ENCODE results near the gene MAGI3. TPM values are rescaled to one million over a fixed set of nuclear protein-coding genes. Genes with fewer than 3 reads are reported as not detected.

Gene MAGI3
- total and polyA plus RNA-seq, 8 donors, result 27.4 to 62.2 (median 36.3) TPM

DNA sequence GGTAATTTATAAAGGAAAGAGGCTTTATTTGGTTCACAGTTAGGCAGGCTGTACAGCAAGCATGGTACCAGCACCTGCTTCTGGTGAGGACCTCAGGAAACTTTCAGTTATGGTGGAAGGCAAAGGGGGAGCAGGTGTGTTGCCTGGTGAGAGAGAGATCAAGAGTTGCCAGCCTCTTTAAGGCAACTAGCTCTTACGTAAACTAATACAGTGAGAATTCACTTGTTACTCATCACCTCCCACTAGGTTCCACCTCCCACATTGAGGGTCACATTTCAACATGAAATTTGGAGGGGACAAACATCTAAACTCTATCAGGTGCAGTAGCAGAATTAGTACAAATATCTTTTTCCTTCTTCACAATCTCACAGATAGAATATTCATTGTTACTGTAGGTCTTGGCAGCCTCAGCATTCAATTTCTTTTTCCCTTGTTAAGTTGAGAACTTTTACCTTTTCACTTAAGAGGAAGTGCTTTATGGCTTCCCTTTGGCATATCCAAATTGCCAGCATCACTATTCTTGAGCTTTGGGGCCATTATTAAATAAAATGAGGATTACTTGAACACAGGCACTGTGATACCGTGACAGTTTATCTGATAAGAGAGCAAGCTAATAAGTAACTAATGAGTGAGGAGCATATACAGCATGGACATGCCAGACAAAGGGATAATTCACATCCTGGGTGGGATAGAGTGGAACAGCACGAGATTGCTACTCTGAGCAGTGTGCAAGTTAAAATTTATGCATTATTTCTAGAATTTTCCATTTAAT, 48.4 kb downstream of the MAGI3 start:
- H3K4me1 ChIP-seq, result peaks cover 0 to 14% of the 10 kb centered on the region in 2 donors
- H3K4me3 ChIP-seq, result no peak overlapping the region
- TF ChIP-seq, protein P1, sequence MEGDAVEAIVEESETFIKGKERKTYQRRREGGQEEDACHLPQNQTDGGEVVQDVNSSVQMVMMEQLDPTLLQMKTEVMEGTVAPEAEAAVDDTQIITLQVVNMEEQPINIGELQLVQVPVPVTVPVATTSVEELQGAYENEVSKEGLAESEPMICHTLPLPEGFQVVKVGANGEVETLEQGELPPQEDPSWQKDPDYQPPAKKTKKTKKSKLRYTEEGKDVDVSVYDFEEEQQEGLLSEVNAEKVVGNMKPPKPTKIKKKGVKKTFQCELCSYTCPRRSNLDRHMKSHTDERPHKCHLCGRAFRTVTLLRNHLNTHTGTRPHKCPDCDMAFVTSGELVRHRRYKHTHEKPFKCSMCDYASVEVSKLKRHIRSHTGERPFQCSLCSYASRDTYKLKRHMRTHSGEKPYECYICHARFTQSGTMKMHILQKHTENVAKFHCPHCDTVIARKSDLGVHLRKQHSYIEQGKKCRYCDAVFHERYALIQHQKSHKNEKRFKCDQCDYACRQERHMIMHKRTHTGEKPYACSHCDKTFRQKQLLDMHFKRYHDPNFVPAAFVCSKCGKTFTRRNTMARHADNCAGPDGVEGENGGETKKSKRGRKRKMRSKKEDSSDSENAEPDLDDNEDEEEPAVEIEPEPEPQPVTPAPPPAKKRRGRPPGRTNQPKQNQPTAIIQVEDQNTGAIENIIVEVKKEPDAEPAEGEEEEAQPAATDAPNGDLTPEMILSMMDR (IDR thresholded peaks at IDR 0.05), result no peak
- no peaks in the 10 kb centered on the region for H3K36me3 ChIP-seq
- no peaks in the 10 kb centered on the region for H3K9me3 ChIP-seq
- H3K27ac ChIP-seq, result no peak overlapping the region
- intact Hi-C loops (cut with DNase I), result no loop called here
- DNase-seq, result no peak
- H3K27me3 ChIP-seq, result no peaks in the 10 kb centered on the region
- ATAC-seq, result peak; percentile 17

DNA sequence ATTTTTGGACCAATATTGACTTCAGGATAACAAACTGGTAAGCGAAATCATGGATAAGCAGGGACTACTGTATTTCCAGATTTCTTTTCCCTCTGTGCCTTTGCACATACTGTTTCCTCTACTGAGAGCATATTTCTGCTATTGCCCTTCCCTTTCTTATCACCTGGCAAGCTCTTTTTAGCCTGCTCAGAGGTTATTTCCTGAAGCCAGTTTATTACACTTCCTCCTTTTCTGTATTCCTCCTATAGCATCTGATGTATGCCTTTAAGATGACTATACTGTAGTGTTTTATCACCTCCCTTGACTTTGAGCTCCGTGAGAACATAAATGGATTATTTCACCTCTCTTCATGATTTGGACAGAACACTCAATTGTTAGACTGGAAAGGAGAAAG, 49.0 kb downstream of the MAGI3 start:
- intact Hi-C loops (cut with DNase I), result no loop called here
- DNase-seq, result no peak

DNA sequence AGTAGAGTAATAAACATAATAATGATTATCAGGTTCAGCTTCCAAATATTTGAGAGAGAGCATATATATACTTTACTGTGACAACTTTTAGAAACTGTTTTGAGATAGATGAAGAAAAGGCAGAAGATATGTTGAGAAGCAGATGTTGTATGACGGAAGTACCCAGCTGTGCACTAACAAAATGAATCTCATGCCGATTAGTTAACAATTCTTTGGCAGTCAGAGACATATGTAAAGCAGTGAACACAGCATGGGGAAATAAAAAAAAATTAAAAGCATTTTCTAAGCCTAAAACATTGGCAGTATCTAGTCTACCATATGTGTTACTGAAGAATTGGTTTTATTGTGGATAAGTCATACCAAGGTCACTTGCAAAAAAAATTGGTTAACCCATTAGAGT, 51.8 kb downstream of the MAGI3 start:
- H3K36me3 ChIP-seq, result no peaks in the 10 kb centered on the region
- ATAC-seq (no peak), DNase-seq (peak in 1 of 4 donors; percentile 32)
- no peak overlapping the region for H3K27ac ChIP-seq
- H3K9me3 ChIP-seq, result peaks cover 0 to 20% of the 10 kb centered on the region in 2 donors
- TF ChIP-seq, protein P1 (IDR thresholded peaks at IDR 0.05), result no peak
- intact Hi-C loops (cut with DNase I), result no loop called here
- H3K4me1 ChIP-seq, result no peaks in the 10 kb centered on the region
- no peak overlapping the region for H3K4me3 ChIP-seq
- no peaks in the 10 kb centered on the region for H3K27me3 ChIP-seq

More for the DNA sequence above, 49.0 kb downstream of the MAGI3 start:
- TF ChIP-seq, protein P1 (IDR thresholded peaks at IDR 0.05), result no peak
- Histone ChIP-seq H3K36me3 (no peaks in the 10 kb centered on the region), H3K27me3 (no peaks in the 10 kb centered on the region), H3K4me3 (no peak overlapping the region), H3K9me3 (peaks cover 0 to 4% of the 10 kb centered on the region in 2 donors), H3K27ac (no peak overlapping the region), H3K4me1 (peaks cover 0 to 12% of the 10 kb centered on the region in 2 donors)
- no peak for ATAC-seq

DNA sequence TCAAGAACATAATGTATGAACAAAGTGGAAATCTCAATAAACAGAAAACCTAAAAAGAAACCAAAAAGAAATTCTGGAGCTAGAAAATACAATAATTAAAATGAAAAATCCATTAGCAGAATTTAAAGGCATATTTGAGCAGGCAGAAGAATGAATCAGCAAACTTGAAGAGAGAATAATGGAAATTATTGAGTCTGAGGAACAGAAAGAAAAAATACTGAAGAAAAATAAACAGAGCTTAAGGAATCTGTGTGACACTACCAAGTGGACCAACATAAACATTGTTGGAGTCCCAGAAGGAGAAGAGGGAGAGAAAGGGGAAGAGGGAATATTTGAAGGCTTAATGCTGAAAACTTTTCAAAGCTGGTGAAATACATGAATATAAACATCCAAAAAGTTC, 54.5 kb downstream of the MAGI3 start:
- ATAC-seq, result no peak
- Histone ChIP-seq H3K4me1 (no peaks in the 10 kb centered on the region), H3K4me3 (no peak overlapping the region), H3K36me3 (no peaks in the 10 kb centered on the region), H3K9me3 (peaks cover 0 to 20% of the 10 kb centered on the region in 2 donors), H3K27me3 (no peaks in the 10 kb centered on the region), H3K27ac (no peak overlapping the region)
- DNase-seq, result no peak
- TF ChIP-seq, protein P1 (IDR thresholded peaks at IDR 0.05), result no peak
- intact Hi-C loops (cut with DNase I), result no loop called here

DNA sequence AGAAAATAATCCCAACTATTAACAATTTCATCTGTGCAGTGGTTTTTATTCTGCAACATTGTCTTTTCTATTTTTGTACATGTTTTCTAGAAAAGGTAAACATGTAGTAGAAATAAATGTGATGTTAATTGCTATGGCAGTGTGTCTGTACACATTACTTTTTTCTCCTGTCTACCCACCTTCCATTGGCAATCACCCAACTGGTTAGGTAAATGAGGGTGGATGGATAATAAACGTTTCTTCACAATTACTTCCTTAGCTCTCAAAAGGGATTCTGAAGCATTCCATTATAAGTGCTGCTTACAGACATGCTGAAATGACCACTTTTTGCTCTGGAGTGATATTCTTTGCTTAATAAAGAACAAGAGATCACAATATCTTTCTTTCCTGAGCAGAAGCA, 61.4 kb downstream of the MAGI3 start:
- Histone ChIP-seq H3K9me3 (no peaks in the 10 kb centered on the region), H3K4me1 (peaks cover 0 to 21% of the 10 kb centered on the region in 2 donors), H3K36me3 (no peaks in the 10 kb centered on the region), H3K4me3 (no peak overlapping the region), H3K27me3 (no peaks in the 10 kb centered on the region), H3K27ac (no peak overlapping the region)
- DNase-seq (no peak), ATAC-seq (no peak)
- intact Hi-C loops (cut with DNase I), result no loop called here
- TF ChIP-seq, protein P1 (IDR thresholded peaks at IDR 0.05), result no peak
